ENCODE data around the gene CCDC148. TPM values are rescaled to one million over a fixed set of nuclear protein-coding genes. Genes with fewer than 3 reads are reported as not detected.

CCDC148 gene
- total and polyA plus RNA-seq, 2 donors (not counting 3 experiments of a cell fraction or from before 2014, with no cell fraction given), result 0.04 to 0.69 TPM

DNA sequence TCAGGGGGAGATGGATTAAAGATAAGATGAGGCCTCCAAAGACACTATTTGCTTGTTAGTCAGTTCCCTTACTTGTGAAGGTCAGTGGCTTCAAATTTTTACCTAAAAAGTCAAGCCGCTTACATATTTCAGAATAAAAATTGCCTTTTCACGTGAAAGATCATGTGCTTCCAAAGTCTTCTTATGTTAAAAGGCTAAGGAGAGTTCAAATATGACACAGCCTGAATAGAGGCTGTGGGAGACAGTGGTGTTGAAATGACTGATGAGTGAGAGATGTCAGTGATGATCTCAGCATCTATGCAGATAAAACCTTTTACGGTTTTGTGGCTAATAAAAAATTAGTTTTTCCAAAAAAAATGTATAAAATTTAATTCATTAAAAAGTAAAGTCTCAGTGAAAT is 314.4 kb downstream of the CCDC148 start:
- H3K4me3 ChIP-seq (replicated peaks in 1 of 3; ENCODE audit: insufficient read depth in 1 of 3, low read depth in 1 of 3, low read length in 3 of 3), result no peak overlapping the region
- CTCF ChIA-PET, result no interaction called here
- H3K36me3 ChIP-seq (ENCODE audit: control insufficient read depth in 2 of 2, extremely low read depth in 1 of 2, insufficient read depth in 2 of 2, low read length in 2 of 2), result no peaks in the 10 kb centered on the region
- H3K27me3 ChIP-seq (ENCODE audit: control insufficient read depth in 2 of 2, insufficient read depth in 2 of 2, low read length in 2 of 2), result peaks cover 1 to 4% of the 10 kb centered on the region in 2 experiments
- dilution Hi-C loops (cut with MboI; ENCODE audit: extremely low pct_ligation_motif_present, low sequenced_read_pairs), result no loop called here
- H3K9me1 ChIP-seq (replicated peaks; ENCODE audit: control insufficient read depth, extremely low read depth, insufficient read depth, low read length), result no peaks in the 10 kb centered on the region
- no peaks in the 10 kb centered on the region for H3K4me1 ChIP-seq (ENCODE audit: control insufficient read depth, extremely low read depth, insufficient read depth, low read length)
- intact Hi-C loops (cut with micrococcal nuclease), result no loop called here
- TF ChIP-seq FOS (IDR thresholded peaks at IDR 0.05; ENCODE audit: borderline replicate concordance, insufficient read depth, low read length), result no peak
- TF ChIP-seq, protein P1, sequence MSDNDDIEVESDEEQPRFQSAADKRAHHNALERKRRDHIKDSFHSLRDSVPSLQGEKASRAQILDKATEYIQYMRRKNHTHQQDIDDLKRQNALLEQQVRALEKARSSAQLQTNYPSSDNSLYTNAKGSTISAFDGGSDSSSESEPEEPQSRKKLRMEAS (IDR thresholded peaks at IDR 0.05; ENCODE audit: insufficient read depth, insufficient read length), result no peak
- no peak for TF ChIP-seq POLR2AphosphoS5 (IDR thresholded peaks at IDR 0.05; ENCODE audit: insufficient read depth, low read depth, low read length)
- TF ChIP-seq EZH2 (IDR thresholded peaks at IDR 0.05; ENCODE audit: borderline replicate concordance, low read depth, low read length, severe bottlenecking), result no peak
- TF ChIP-seq GATA2 (IDR thresholded peaks at IDR 0.05; ENCODE audit: insufficient read depth, insufficient read length, low read depth, low read length), result no peak
- no peak for TF ChIP-seq POLR2A (IDR thresholded peaks at IDR 0.05; ENCODE audit: low read depth, low read length)
- no peaks in the 10 kb centered on the region for H3K79me2 ChIP-seq (ENCODE audit: control insufficient read depth, insufficient read depth, low read length)
- POLR2A ChIA-PET, result no interaction called here
- H3K9me3 ChIP-seq (replicated peaks; ENCODE audit: control insufficient read depth, insufficient read depth, low read length), result no peaks in the 10 kb centered on the region
- DNase-seq (ENCODE audit: low read depth, low spot score) (no peak), FAIRE-seq (no peak)
- no peak overlapping the region for H2AFZ ChIP-seq (ENCODE audit: low read depth, low read length)
- H3K4me2 ChIP-seq (ENCODE audit: insufficient read depth, low read length), result no peak overlapping the region
- H3K9ac ChIP-seq (replicated peaks; ENCODE audit: extremely low read depth, insufficient read depth, low read length), result no peak overlapping the region
- BruUV-seq (replicated peaks), result no TSS peak
- H4K20me1 ChIP-seq (replicated peaks; ENCODE audit: control insufficient read depth, extremely low read depth, insufficient read depth, low read length), result no peaks in the 10 kb centered on the region
- H3K27ac ChIP-seq (ENCODE audit: insufficient read depth, low read depth, low read length), result no peak overlapping the region

DNA sequence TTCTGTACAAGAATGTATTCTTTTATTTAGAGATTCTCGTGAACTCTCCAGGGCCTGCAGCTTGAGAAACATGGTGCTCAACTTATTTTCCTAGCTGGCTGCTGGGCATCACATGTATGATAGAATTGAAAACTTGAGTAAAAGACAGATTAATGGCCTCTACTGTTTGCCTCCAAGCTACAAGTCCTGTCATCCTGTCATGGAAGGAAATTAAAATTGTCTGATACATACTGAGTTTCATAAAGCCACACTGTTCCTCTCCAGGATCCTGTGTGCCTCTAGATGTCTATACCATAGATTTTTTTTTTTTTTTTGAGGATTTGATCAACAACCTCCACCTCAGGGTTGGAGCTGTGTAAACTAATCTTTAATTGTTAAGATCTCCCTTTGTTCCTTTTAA is 316.4 kb downstream of the CCDC148 start:
- H3K79me2 ChIP-seq (ENCODE audit: control insufficient read depth, insufficient read depth, low read length), result no peaks in the 10 kb centered on the region
- dilution Hi-C loops (cut with MboI; ENCODE audit: extremely low pct_ligation_motif_present, low sequenced_read_pairs), result no loop called here
- H3K9ac ChIP-seq (replicated peaks; ENCODE audit: extremely low read depth, insufficient read depth, low read length), result no peak overlapping the region
- no peaks in the 10 kb centered on the region for H3K9me3 ChIP-seq (replicated peaks; ENCODE audit: control insufficient read depth, insufficient read depth, low read length)
- POLR2A ChIA-PET, result no interaction called here
- FAIRE-seq, result no peak
- H2AFZ ChIP-seq (ENCODE audit: low read depth, low read length), result no peak overlapping the region
- no peak overlapping the region for H3K4me3 ChIP-seq (replicated peaks in 1 of 3; ENCODE audit: insufficient read depth in 1 of 3, low read depth in 1 of 3, low read length in 3 of 3)
- no peak for DNase-seq (ENCODE audit: low read depth, low spot score)
- no TSS peak for BruUV-seq (replicated peaks)
- H3K36me3 ChIP-seq (ENCODE audit: control insufficient read depth in 2 of 2, extremely low read depth in 1 of 2, insufficient read depth in 2 of 2, low read length in 2 of 2), result no peaks in the 10 kb centered on the region
- no peaks in the 10 kb centered on the region for H3K4me1 ChIP-seq (ENCODE audit: control insufficient read depth, extremely low read depth, insufficient read depth, low read length)
- intact Hi-C loops (cut with micrococcal nuclease), result no loop called here
- H3K27me3 ChIP-seq (ENCODE audit: control insufficient read depth in 2 of 2, insufficient read depth in 2 of 2, low read length in 2 of 2), result peaks cover 1 to 4% of the 10 kb centered on the region in 2 experiments
- no peaks in the 10 kb centered on the region for H3K9me1 ChIP-seq (replicated peaks; ENCODE audit: control insufficient read depth, extremely low read depth, insufficient read depth, low read length)
- no peak overlapping the region for H3K4me2 ChIP-seq (ENCODE audit: insufficient read depth, low read length)
- TF ChIP-seq, protein P1 (IDR thresholded peaks at IDR 0.05; ENCODE audit: insufficient read depth, insufficient read length), result no peak
- TF ChIP-seq POLR2A (IDR thresholded peaks at IDR 0.05; ENCODE audit: low read depth, low read length) (no peak), EZH2 (IDR thresholded peaks at IDR 0.05; ENCODE audit: borderline replicate concordance, low read depth, low read length, severe bottlenecking) (no peak), GATA2 (IDR thresholded peaks at IDR 0.05; ENCODE audit: insufficient read depth, insufficient read length, low read depth, low read length) (no peak), MYC (IDR thresholded peaks at IDR 0.05; ENCODE audit: low read depth, low read length) (no peak), FOS (IDR thresholded peaks at IDR 0.05; ENCODE audit: borderline replicate concordance, insufficient read depth, low read length) (no peak)
- no peaks in the 10 kb centered on the region for H4K20me1 ChIP-seq (replicated peaks; ENCODE audit: control insufficient read depth, extremely low read depth, insufficient read depth, low read length)
- CTCF ChIA-PET, result no interaction called here
- H3K27ac ChIP-seq (ENCODE audit: insufficient read depth, low read depth, low read length), result no peak overlapping the region

Measured in endothelial cell of umbilical vein (primary cell).